Keratinocyte (primary cell): ENCODE results near the gene DNAJC22. TPM values are rescaled to one million over a fixed set of nuclear protein-coding genes. Genes with fewer than 3 reads are reported as not detected.

Experiments used
- DNase-seq: peaks from one replicate; pipeline ENCODE4 v3.0.0-alpha.2; 2011; ENCODE audit warnings: low read depth, missing footprints, low spot score
- FAIRE-seq: peaks from 2 replicates; lab custom pipeline; 2011; peaks lifted over from hg19 to GRCh38; lab: Jason Lieb, UNC
- H2AFZ ChIP-seq: 2 replicates; pipeline ENCODE4 v1.6.0; 2012; ENCODE audit warnings: low read length, control low read depth, inconsistent platforms; ENCODE audit not compliant: control insufficient read depth
- H3K27ac ChIP-seq: 2 replicates; pipeline ENCODE4 v1.5.1; 2011; ENCODE audit warnings: low read length; ENCODE audit not compliant: control insufficient read depth, insufficient read depth
- H3K27me3 ChIP-seq: 3 replicates; pipeline ENCODE4 v1.6.0; 2011; ENCODE audit warnings: low read length; ENCODE audit not compliant: control insufficient read depth, insufficient read depth; ENCODE audit errors: extremely low read depth
- H3K36me3 ChIP-seq, 2 experiments: 2 replicates in 1 of 2; 3 replicates in 1 of 2; pipeline ENCODE4 v1.5.1; 2011; ENCODE audit warnings: low read length in 2 of 2, mild to moderate bottlenecking in 1 of 2; ENCODE audit not compliant: control insufficient read depth in 2 of 2, insufficient read depth in 2 of 2; ENCODE audit errors: extremely low read depth in 1 of 2
- H3K4me1 ChIP-seq: 3 replicates; pipeline ENCODE4 v1.5.1; 2011; ENCODE audit warnings: low read length; ENCODE audit not compliant: control insufficient read depth, insufficient read depth; ENCODE audit errors: extremely low read depth
- H3K4me2 ChIP-seq: 3 replicates; pipeline ENCODE4 v1.6.0; 2011; ENCODE audit warnings: low read depth, low read length; ENCODE audit not compliant: control insufficient read depth, insufficient read depth; ENCODE audit errors: extremely low read depth
- H3K4me3 ChIP-seq, 3 experiments: fragments of 200-600 bp in 1 of 3; sonication (generic) in 1 of 3; 2 replicates in 2 of 3; 3 replicates in 1 of 3; pipeline ENCODE4 v1.5.1; 2011 to 2016; ENCODE audit warnings: low read length in 3 of 3, mild to moderate bottlenecking in 3 of 3, control low read depth in 2 of 3, inconsistent platforms in 1 of 3, low read depth in 1 of 3, mixed read lengths in 1 of 3, mixed run types in 1 of 3, moderate library complexity in 1 of 3; ENCODE audit not compliant: control insufficient read depth in 2 of 3, insufficient read depth in 2 of 3; ENCODE audit errors: extremely low read depth in 1 of 3
- H3K79me2 ChIP-seq: 2 replicates; pipeline ENCODE4 v1.6.0; 2012; ENCODE audit warnings: low read length; ENCODE audit not compliant: control insufficient read depth, insufficient read depth
- H3K9ac ChIP-seq: 3 replicates; pipeline ENCODE4 v1.6.0; 2011; ENCODE audit warnings: low read length; ENCODE audit not compliant: control insufficient read depth, insufficient read depth; ENCODE audit errors: extremely low read depth
- H3K9me1 ChIP-seq: 3 replicates; pipeline ENCODE4 v1.6.0; 2011; ENCODE audit warnings: low read length; ENCODE audit not compliant: control insufficient read depth, insufficient read depth; ENCODE audit errors: extremely low read depth
- H3K9me3 ChIP-seq: 2 replicates; pipeline ENCODE4 v1.5.1; 2012; ENCODE audit warnings: low read depth, low read length; ENCODE audit not compliant: control insufficient read depth
- H4K20me1 ChIP-seq: 3 replicates; pipeline ENCODE4 v1.6.0; 2011; ENCODE audit warnings: low read length; ENCODE audit not compliant: control insufficient read depth, insufficient read depth; ENCODE audit errors: extremely low read depth
- CTCF ChIP-seq, 3 experiments: IDR thresholded peaks in 1 of 3; conservative IDR thresholded peaks in 1 of 3; optimal IDR thresholded peaks in 1 of 3; 2 replicates in 2 of 3; 3 replicates in 1 of 3; pipeline versions ENCODE3 to v1.5.1; 2011; ENCODE audit warnings: low read length in 3 of 3, mild to moderate bottlenecking in 3 of 3, moderate library complexity in 2 of 3, control low read depth in 1 of 3, inconsistent platforms in 1 of 3; ENCODE audit not compliant: insufficient read depth in 2 of 3; ENCODE audit errors: extremely low read depth in 1 of 3
- EZH2 ChIP-seq: IDR thresholded peaks from one replicate; pipeline ENCODE4 v1.6.1; 2012; ENCODE audit warnings: inconsistent platforms, mild to moderate bottlenecking, low read length, moderate library complexity
- dilution Hi-C: fragments of 300-500 bp; cut with MboI; formaldehyde crosslinking; loops from one replicate; pipeline ENCODE4 v1.7.0; 2020; ENCODE audit warnings: low sequenced_read_pairs; ENCODE audit not compliant: extremely low pct_ligation_motif_present
- polyA minus RNA-seq, 3 experiments: library from RNA; depleted of rRNA, polyadenylated mRNA; stranded (reverse); fragments of >200 nt; gene quantifications; 1 replicate in 1 of 3; 2 replicates in 1 of 3; 3 replicates in 1 of 3; pipeline ENCODE4 v1.2.3, GENCODE V29; 2011
- polyA plus RNA-seq, 5 experiments: library from polyadenylated mRNA; depleted of rRNA in 3 of 5; stranded (reverse) in 3 of 5; stranded (forward) in 1 of 5; unstranded in 1 of 5; fragments of >200 nt; gene quantifications; 1 replicate in 1 of 5; 2 replicates in 3 of 5; 3 replicates in 1 of 5; pipeline versions ENCODE4 v1.2.1 to v1.2.3, GENCODE V29; 2011 to 2012; ENCODE audit warnings: missing spikeins in 2 of 5, low read depth in 1 of 5, low replicate concordance in 1 of 5

The DNAJC22 gene
- polyA plus RNA-seq, result 0.03 to 0.04 TPM in 2 of 3 replicates, not detected in the other
- not detected for polyA plus RNA-seq (2011; ENCODE audit: low read depth)
- not detected in 2 replicates for polyA plus RNA-seq (2011; cell fraction: cytosol; rRNA removed)
- polyA plus RNA-seq (2011; cell fraction: nucleus; rRNA removed), result not detected in 2 replicates
- 0.02 TPM in 1 of 2 replicates, not detected in the other for polyA plus RNA-seq (2012; ENCODE audit: low replicate concordance)
- not detected in 3 replicates for polyA minus RNA-seq
- not detected for polyA minus RNA-seq (2011; cell fraction: cytosol; rRNA and poly(A)+ RNA removed)
- not detected in 2 replicates for polyA minus RNA-seq (2011; cell fraction: nucleus; rRNA and poly(A)+ RNA removed)

GRCh38 chr12:49346659-49347310 is at the start of gene DNAJC22:
TSS of gene DNAJC22 (plus strand) at chr12:49346888. CDS start at chr12:49348873, 1,985 bp downstream.
- peaks cover 74% of the 10 kb centered on the region for H3K27me3 ChIP-seq
- peaks cover 24% of the 10 kb centered on the region for H3K4me1 ChIP-seq
- no peak for FAIRE-seq

GRCh38 chr12:49297695-49298060 is 49.0 kb upstream of the DNAJC22 start:
- FAIRE-seq (no peak), DNase-seq (no peak)
- Histone ChIP-seq H3K9me3 (no peaks in the 10 kb centered on the region), H3K27me3 (peaks cover 47% of the 10 kb centered on the region), H3K4me2 (peak overlapping the region; percentile 73), H3K79me2 (no peaks in the 10 kb centered on the region), H3K9ac (no peak overlapping the region), H2AFZ (no peak overlapping the region), H3K4me1 (peaks cover 13% of the 10 kb centered on the region), H3K36me3 (no peaks in the 10 kb centered on the region), H3K27ac (no peak overlapping the region), H3K9me1 (no peaks in the 10 kb centered on the region), H4K20me1 (no peaks in the 10 kb centered on the region), H3K4me3 (no peak overlapping the region)
- dilution Hi-C loops, result no loop called here
- no peak for TF ChIP-seq EZH2
- no peak for TF ChIP-seq CTCF (optimal IDR thresholded peaks at IDR 0.05 in 1 of 3, IDR thresholded peaks at IDR 0.05 in 1 of 3, conservative IDR thresholded peaks at IDR 0.05 in 1 of 3; ENCODE audit: extremely low read depth in 1 of 3, insufficient read depth in 2 of 3, low read length in 3 of 3)

More at GRCh38 chr12:49346659-49347310, at the start of gene DNAJC22:
- Histone ChIP-seq H3K4me2 (peak within 1 kb of the TSS; percentile 63), H3K27ac (no peak within 1 kb of the TSS), H3K9me3 (no peaks in the 10 kb centered on the region), H4K20me1 (no peaks in the 10 kb centered on the region), H3K9ac (peak within 1 kb of the TSS; percentile 26), H3K36me3 (no peaks in the 10 kb centered on the region), H3K9me1 (no peaks in the 10 kb centered on the region), H3K4me3 (peak within 1 kb of the TSS in 2 of 3 experiments; percentile 41 to 54), H3K79me2 (no peaks in the 10 kb centered on the region), H2AFZ (peak within 1 kb of the TSS; percentile 7)
- DNase-seq, result no peak
- dilution Hi-C loops, result no loop called here
- TF ChIP-seq CTCF (optimal IDR thresholded peaks at IDR 0.05 in 1 of 3, IDR thresholded peaks at IDR 0.05 in 1 of 3, conservative IDR thresholded peaks at IDR 0.05 in 1 of 3; ENCODE audit: extremely low read depth in 1 of 3, insufficient read depth in 2 of 3, low read length in 3 of 3) (no peak), EZH2 (peak; percentile 97)
